Prostate gland (tissue), 2 donors: ENCODE measurements around the gene NTSR2.

Source experiments
- CTCF ChIP-seq, 4 experiments: fragments of 200-600 bp in 2 of 4; fragments of 450-650 bp in 2 of 4; sonication (generic) in 2 of 4; IDR thresholded peaks; 1 replicate in 3 of 4; 2 replicates in 1 of 4; pipeline ENCODE4 v1.5.1; 2016 to 2019; ENCODE audit warnings: antibody characterized with exemption in 4 of 4, mild to moderate bottlenecking in 2 of 4, moderate library complexity in 2 of 4
- POLR2A ChIP-seq: fragments of 450-650 bp; IDR thresholded peaks from one replicate; pipeline ENCODE4 v1.6.1; 2016; ENCODE audit warnings: antibody characterized with exemption, mild to moderate bottlenecking
- POLR2AphosphoS5 ChIP-seq: sonication (generic); formaldehyde crosslinking; IDR thresholded peaks from one replicate; pipeline ENCODE4 v1.6.1; 2017; ENCODE audit warnings: antibody characterized with exemption

- TF ChIP-seq CTCF (IDR thresholded peaks at IDR 0.05) (no peak), POLR2AphosphoS5 (peak; percentile 17), POLR2A (no peak)
Measured at GRCh38 chr2:11631462-11631861, 38.5 kb downstream of the NTSR2 start.
